Measurements from ENCODE around the gene GRPEL2. TPM values are rescaled to one million over a fixed set of nuclear protein-coding genes. Genes with fewer than 3 reads are reported as not detected.

GRPEL2 gene
- total and polyA plus RNA-seq, 3 donors from 2014 or later, result 11.6 to 14.3 (median 13.3) TPM

- no peak overlapping the region for H3K4me3 ChIP-seq
- no peak overlapping the region for H3K27ac ChIP-seq
- no peaks in the 10 kb centered on the region for H3K4me1 ChIP-seq
- intact Hi-C loops (cut with DNase I; ENCODE audit: low total_unique reads), result loop anchor here (10.0 kb wide), 1 partner anchor 228 kb away; the partner anchor contains the start of gene CSNK1A1
- no peak for TF ChIP-seq POLR2A (IDR thresholded peaks at IDR 0.05)
- no peak for TF ChIP-seq CTCF (IDR thresholded peaks at IDR 0.05)
- no peak for DNase-seq
- H3K27me3 ChIP-seq, result no peaks in the 10 kb centered on the region
- no peaks in the 10 kb centered on the region for H3K36me3 ChIP-seq (ENCODE audit: low read depth, missing control alignments)
- 85 to 86% methylated on average over 3 of the region's 3 CpGs for WGBS, 2 donors
- H3K9me3 ChIP-seq, result no peaks in the 10 kb centered on the region
Measured at GRCh38 chr5:149326611-149327010, 18.7 kb upstream of the GRPEL2 start.

GRCh38 chr5:149328177-149328576, 17.1 kb upstream of the GRPEL2 start:
- DNase-seq, result no peak
- Histone ChIP-seq H3K9me3 (no peaks in the 10 kb centered on the region), H3K27ac (no peak overlapping the region), H3K4me3 (no peak overlapping the region), H3K36me3 (ENCODE audit: low read depth, missing control alignments) (no peaks in the 10 kb centered on the region), H3K4me1 (no peaks in the 10 kb centered on the region), H3K27me3 (no peaks in the 10 kb centered on the region)
- TF ChIP-seq POLR2A (IDR thresholded peaks at IDR 0.05), result no peak
- TF ChIP-seq CTCF (IDR thresholded peaks at IDR 0.05), result no peak
- WGBS, 2 donors, result 90 to 94% methylated on average over 5 of the region's 5 CpGs
- intact Hi-C loops (cut with DNase I; ENCODE audit: low total_unique reads), result loop anchor here (10.0 kb wide), 1 partner anchor 227 kb away; the partner anchor contains the start of gene CSNK1A1

DNA sequence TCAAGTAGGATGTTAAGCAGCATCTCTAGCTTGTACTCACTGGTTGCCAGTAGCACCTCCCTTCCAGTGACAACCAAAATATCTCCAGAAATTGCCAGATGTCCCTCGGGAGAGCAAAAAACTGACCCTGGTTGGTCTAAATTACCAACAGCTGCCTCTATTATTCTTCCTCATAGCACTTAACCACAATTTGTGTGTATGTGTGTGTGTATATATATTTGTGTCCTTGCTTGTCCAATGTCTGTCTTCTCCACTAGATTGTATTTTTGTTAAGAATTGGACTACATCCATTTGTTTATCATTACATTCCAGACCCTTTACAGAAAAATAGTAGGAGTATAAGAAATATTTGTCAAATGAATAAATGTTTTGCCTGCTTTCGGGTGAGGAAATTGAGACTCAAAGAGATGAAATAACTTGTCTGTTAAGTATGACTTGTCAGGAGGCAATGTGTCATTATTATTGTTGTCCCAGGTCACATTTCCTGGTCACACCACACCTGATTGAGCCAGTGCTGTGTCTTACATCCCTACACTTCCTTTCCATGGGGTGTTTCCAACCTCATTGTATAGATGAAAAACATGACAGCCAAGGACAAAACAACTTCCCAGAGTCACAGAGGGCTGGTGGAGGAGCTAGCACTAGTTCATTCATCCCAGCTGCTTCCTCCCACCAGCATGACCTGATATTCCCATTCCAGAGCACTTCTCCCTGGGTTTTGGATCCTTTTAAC, 11.4 kb upstream of the GRPEL2 start:
- WGBS, 2 donors, result 77 to 90% methylated on average over 2 of the region's 2 CpGs
- Histone ChIP-seq H3K27me3 (no peaks in the 10 kb centered on the region), H3K4me3 (no peak overlapping the region), H3K27ac (no peak overlapping the region), H3K36me3 (ENCODE audit: low read depth, missing control alignments) (no peaks in the 10 kb centered on the region), H3K9me3 (no peaks in the 10 kb centered on the region), H3K4me1 (no peaks in the 10 kb centered on the region)
- intact Hi-C loops (cut with DNase I; ENCODE audit: low total_unique reads), result no loop called here
- TF ChIP-seq POLR2A (IDR thresholded peaks at IDR 0.05) (no peak), CTCF (IDR thresholded peaks at IDR 0.05) (no peak)
- DNase-seq, result no peak

DNA sequence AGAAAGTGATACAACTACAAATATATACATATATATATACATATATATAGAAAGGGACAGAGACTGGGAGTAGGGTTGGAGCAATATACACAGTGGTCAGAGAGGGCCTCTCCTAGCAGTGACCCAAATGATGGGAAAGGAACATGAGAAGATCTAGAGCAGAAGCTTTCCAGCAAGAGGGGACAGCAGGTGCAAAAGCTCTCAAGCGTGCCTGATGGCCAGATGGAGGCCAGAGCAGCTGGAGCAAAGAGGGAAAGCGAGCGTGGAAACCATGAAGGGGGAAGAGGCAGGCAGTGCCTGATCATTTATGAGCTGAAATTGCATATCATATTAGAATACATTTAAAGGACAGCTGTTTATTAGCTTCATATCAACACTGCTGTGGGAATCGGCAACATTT, 7.6 kb upstream of the GRPEL2 start:
- no peak for DNase-seq
- Histone ChIP-seq H3K27ac (no peak overlapping the region), H3K4me3 (no peak overlapping the region), H3K36me3 (ENCODE audit: low read depth, missing control alignments) (no peaks in the 10 kb centered on the region), H3K27me3 (no peaks in the 10 kb centered on the region), H3K9me3 (no peaks in the 10 kb centered on the region), H3K4me1 (no peaks in the 10 kb centered on the region)
- WGBS, 2 donors, result 92% methylated on average over 4 of the region's 4 CpGs
- intact Hi-C loops (cut with DNase I; ENCODE audit: low total_unique reads), result no loop called here
- no peak for TF ChIP-seq POLR2A (IDR thresholded peaks at IDR 0.05)
- no peak for TF ChIP-seq CTCF (IDR thresholded peaks at IDR 0.05)

GRCh38 chr5:149338364-149338763, 6.9 kb upstream of the GRPEL2 start:
- 88 to 91% methylated on average over 1 of the region's 1 CpG for WGBS, 2 donors
- no peak for DNase-seq
- Histone ChIP-seq H3K27ac (no peak overlapping the region), H3K36me3 (ENCODE audit: low read depth, missing control alignments) (no peaks in the 10 kb centered on the region), H3K4me1 (no peaks in the 10 kb centered on the region), H3K27me3 (no peaks in the 10 kb centered on the region), H3K9me3 (no peaks in the 10 kb centered on the region), H3K4me3 (no peak overlapping the region)
- intact Hi-C loops (cut with DNase I; ENCODE audit: low total_unique reads), result no loop called here
- TF ChIP-seq POLR2A (IDR thresholded peaks at IDR 0.05), result no peak
- TF ChIP-seq CTCF (IDR thresholded peaks at IDR 0.05), result no peak
